Stimulated activated CD4-positive, alpha-beta T cell treated with anti-CD3 and anti-CD28 coated beads, Interleukin-12 subunit alpha, Interleukin-12 subunit beta, amount 100 ng/mL, for 4 hours (primary cell): ENCODE measurements around the gene LCTL.

ENCODE experiments used
- DNase-seq: peaks from one replicate; pipeline ENCODE4 v3.0.0-alpha.2; 2020

LCTL gene

DNA sequence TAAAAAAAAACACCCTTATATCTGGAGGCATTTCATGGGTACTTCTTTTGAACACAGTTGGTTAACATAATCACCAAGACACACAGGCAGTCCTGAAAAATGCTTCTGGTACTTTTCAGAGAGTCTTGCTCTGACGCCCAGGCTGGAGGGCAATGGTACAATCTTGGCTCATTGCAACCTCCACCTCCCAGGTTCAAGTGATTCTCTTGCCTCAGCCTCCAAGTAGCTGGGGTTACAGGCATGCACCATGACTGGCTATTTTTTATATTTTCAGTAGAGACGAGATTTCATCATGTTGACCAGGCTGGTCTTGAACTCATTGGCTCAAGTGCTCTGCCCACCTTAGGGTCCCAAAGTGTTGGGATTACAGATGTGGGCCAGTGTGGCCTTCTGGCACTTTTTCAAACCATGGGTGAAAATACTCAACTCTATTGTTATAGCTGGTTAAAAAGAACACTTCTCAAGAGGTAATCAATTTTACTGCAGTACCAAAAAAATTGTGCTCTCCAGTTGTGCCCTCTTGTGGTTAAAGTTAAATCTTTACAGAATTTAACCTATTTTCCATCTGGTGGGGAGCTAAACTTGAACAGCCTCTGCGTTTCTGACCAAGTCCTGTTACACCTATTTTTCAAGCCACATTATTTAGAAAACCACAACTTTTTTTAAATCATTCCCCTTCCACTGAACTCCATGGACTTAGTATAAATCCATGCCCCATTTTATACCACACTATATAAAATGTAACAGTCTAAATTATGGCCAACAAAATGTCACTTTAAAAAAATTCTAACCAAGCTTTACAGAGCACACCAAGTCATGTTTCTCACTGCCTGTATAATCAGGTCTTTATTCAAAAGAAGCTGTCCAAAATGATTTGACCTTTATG, 67.1 kb downstream of the LCTL start:
- no peak for DNase-seq
